Gastroesophageal sphincter (tissue), 3 donors: ENCODE data around the gene SSB.

ENCODE experiments used
- EP300 ChIP-seq: sonication (generic); formaldehyde crosslinking; IDR thresholded peaks from one replicate; pipeline ENCODE4 v1.6.1; 2017; ENCODE audit warnings: antibody characterized with exemption, mild to moderate bottlenecking
- POLR2A ChIP-seq, 2 donors: fragments of 450-650 bp; IDR thresholded peaks; one replicate each; pipeline ENCODE4 v1.6.1; 2017; ENCODE audit warnings: antibody characterized with exemption in 2 of 2, mild to moderate bottlenecking in 2 of 2, moderate library complexity in 1 of 2
- POLR2AphosphoS5 ChIP-seq: sonication (generic); formaldehyde crosslinking; IDR thresholded peaks from one replicate; pipeline ENCODE4 v1.6.1; 2017; ENCODE audit warnings: antibody characterized with exemption
- TF ChIP-seq, protein P1 (sequence below), 4 experiments: fragments of 200-600 bp in 2 of 4; fragments of 450-650 bp in 2 of 4; sonication (generic) in 1 of 4; IDR thresholded peaks; one replicate each; pipeline ENCODE4 v1.5.1; 2017 to 2019; ENCODE audit warnings: antibody characterized with exemption in 4 of 4, mild to moderate bottlenecking in 2 of 4, moderate library complexity in 2 of 4

DNA sequence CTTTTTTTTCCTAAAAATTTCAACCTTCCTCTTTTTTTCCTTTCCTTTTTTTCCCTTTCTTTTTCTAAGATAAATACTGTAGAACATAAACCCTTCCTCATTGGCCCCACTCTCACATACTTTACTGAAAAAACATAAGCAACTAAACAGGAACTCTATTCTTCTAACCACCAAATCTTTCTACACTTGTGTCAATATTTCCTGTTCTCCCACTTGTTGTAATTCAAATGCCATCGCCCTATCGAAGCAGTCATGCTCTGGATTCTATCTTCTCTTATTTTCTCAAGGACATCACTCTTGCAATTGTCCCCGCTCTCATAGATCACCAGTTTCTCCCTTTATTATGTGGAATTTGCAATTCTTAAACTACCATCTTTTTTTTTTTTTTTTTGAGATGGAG lies 20.2 kb upstream of the SSB start:
- TF ChIP-seq, protein P1, sequence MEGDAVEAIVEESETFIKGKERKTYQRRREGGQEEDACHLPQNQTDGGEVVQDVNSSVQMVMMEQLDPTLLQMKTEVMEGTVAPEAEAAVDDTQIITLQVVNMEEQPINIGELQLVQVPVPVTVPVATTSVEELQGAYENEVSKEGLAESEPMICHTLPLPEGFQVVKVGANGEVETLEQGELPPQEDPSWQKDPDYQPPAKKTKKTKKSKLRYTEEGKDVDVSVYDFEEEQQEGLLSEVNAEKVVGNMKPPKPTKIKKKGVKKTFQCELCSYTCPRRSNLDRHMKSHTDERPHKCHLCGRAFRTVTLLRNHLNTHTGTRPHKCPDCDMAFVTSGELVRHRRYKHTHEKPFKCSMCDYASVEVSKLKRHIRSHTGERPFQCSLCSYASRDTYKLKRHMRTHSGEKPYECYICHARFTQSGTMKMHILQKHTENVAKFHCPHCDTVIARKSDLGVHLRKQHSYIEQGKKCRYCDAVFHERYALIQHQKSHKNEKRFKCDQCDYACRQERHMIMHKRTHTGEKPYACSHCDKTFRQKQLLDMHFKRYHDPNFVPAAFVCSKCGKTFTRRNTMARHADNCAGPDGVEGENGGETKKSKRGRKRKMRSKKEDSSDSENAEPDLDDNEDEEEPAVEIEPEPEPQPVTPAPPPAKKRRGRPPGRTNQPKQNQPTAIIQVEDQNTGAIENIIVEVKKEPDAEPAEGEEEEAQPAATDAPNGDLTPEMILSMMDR (IDR thresholded peaks at IDR 0.05) = no peak
- TF ChIP-seq POLR2AphosphoS5 = no peak
- TF ChIP-seq POLR2A (IDR thresholded peaks at IDR 0.05) = no peak
- TF ChIP-seq EP300 = no peak
